Measurements from ENCODE around the gene ACSF3. TPM values are rescaled to one million over a fixed set of nuclear protein-coding genes. Genes with fewer than 3 reads are reported as not detected.
A peak's percentile ranks its signal among the peaks of the same experiment; 100 is the strongest.

ACSF3 gene
- total RNA-seq, 2 experiments from 2014 or later, result 112 to 143 TPM

DNA sequence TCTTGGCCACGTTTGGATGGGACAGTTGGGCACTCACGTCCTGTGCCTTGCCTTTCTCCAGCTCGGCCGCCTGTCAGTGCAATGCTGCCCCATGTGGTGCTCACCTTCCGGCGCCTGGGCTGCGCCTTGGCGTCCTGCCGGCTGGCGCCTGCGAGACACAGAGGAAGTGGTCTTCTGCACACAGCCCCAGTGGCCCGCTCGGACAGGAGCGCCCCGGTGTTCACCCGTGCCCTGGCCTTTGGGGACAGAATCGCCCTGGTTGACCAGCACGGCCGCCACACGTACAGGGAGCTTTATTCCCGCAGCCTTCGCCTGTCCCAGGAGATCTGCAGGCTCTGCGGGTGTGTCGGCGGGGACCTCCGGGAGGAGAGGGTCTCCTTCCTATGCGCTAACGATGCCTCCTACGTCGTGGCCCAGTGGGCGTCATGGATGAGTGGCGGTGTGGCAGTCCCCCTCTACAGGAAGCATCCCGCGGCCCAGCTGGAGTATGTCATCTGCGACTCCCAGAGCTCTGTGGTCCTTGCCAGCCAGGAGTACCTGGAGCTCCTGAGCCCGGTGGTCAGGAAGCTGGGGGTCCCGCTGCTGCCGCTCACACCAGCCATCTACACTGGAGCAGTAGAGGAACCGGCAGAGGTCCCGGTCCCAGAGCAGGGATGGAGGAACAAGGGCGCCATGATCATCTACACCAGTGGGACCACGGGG, 7.1 kb downstream of the ACSF3 start:
- Histone ChIP-seq H3K36me3 (ENCODE audit: insufficient read depth, low read length) (peaks cover 87% of the 10 kb centered on the region), H3K4me2 (ENCODE audit: low read length) (peak overlapping the region; percentile 95; the same call in 1 of the 2 replicates), H4K20me1 (ENCODE audit: insufficient read depth, low read length) (no peaks in the 10 kb centered on the region), H3K27ac (ENCODE audit: low read depth, low read length, poor library complexity, severe bottlenecking) (peak overlapping the region; percentile 98), H2AFZ (ENCODE audit: low read length) (no peak overlapping the region), H3K9me2 (ENCODE audit: insufficient read depth, low read length) (no peaks in the 10 kb centered on the region), H3K79me2 (ENCODE audit: insufficient read depth, low read depth, low read length) (peaks cover 63% of the 10 kb centered on the region), H3K9me3 (ENCODE audit: low read length) (no peaks in the 10 kb centered on the region), H3K4me3 (ENCODE audit: low read depth, low read length, poor library complexity, severe bottlenecking) (no peak overlapping the region), H3K4me1 (ENCODE audit: insufficient read depth, low read length, poor library complexity, severe bottlenecking) (peaks cover 47% of the 10 kb centered on the region)
- BruUV-seq (replicated peaks), result no TSS peak
- DNase-seq (ENCODE audit: low spot score), result no peak
- CTCF ChIA-PET (ENCODE audit: unreplicated experiment), result no interaction called here
- POLR2A ChIA-PET, result interaction anchor here (1.5 kb wide), 1 partner anchor 15 kb away, joined by 5 read pairs; no protein-coding TSS in a partner anchor
- intact Hi-C loops (cut with micrococcal nuclease; ENCODE audit: unreplicated experiment), result no loop called here
- TF ChIP-seq CTCF (conservative IDR thresholded peaks at IDR 0.05; ENCODE audit: low read length) (no peak), EZH2phosphoT487 (IDR thresholded peaks at IDR 0.05; ENCODE audit: borderline replicate concordance, low read depth, low read length) (no peak)

DNA sequence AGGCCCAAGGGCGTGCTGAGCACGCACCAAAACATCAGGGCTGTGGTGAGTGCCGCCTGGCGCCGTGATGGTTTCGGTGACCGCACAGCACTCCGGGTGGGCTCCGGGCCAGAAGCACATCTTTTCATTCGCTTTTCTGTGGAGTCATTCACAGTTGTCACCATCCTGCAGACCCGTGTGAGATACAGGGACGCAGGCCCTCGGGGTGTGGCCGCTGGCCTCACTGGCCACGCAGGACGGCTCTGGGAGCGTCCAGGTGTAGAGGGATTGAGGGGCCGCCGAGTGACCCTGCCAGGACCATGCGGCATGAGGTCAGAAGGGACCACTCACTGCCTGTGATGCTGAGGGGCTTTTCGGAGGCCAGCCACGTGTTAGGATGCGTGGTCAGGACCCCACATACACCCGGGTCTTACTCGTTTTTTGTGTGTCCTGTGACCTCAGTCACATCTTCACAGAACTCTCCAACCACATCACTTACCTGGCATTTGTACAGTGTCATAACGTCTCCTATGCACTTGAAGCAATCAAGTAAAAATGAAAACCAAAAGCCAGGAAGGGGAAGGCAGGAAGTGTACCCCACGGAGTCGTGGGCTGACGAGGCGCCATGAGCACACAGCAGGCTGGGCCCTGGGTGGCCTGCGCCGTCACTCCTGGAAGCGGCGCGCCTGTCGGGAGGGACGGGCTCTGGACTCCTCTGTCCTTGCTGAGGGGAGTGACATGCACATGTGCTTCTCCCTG, 7.8 kb downstream of the ACSF3 start:
- no peaks in the 10 kb centered on the region for H3K9me3 ChIP-seq (ENCODE audit: low read length)
- peaks cover 87% of the 10 kb centered on the region for H3K36me3 ChIP-seq (ENCODE audit: insufficient read depth, low read length)
- peaks cover 40% of the 10 kb centered on the region for H3K4me1 ChIP-seq (ENCODE audit: insufficient read depth, low read length, poor library complexity, severe bottlenecking)
- no peak overlapping the region for H3K4me2 ChIP-seq (ENCODE audit: low read length)
- H4K20me1 ChIP-seq (ENCODE audit: insufficient read depth, low read length), result no peaks in the 10 kb centered on the region
- H2AFZ ChIP-seq (ENCODE audit: low read length), result no peak overlapping the region
- ChIA-PET POLR2A (no interaction called here), CTCF (ENCODE audit: unreplicated experiment) (no interaction called here)
- DNase-seq (ENCODE audit: low spot score), result no peak
- H3K79me2 ChIP-seq (ENCODE audit: insufficient read depth, low read depth, low read length), result peaks cover 56% of the 10 kb centered on the region
- TF ChIP-seq CTCF (conservative IDR thresholded peaks at IDR 0.05; ENCODE audit: low read length), result no peak
- no peak for TF ChIP-seq EZH2phosphoT487 (IDR thresholded peaks at IDR 0.05; ENCODE audit: borderline replicate concordance, low read depth, low read length)
- no peak overlapping the region for H3K27ac ChIP-seq (ENCODE audit: low read depth, low read length, poor library complexity, severe bottlenecking)
- intact Hi-C loops (cut with micrococcal nuclease; ENCODE audit: unreplicated experiment), result no loop called here
- BruUV-seq (replicated peaks), result no TSS peak
- H3K9me2 ChIP-seq (ENCODE audit: insufficient read depth, low read length), result no peaks in the 10 kb centered on the region
- no peak overlapping the region for H3K4me3 ChIP-seq (ENCODE audit: low read depth, low read length, poor library complexity, severe bottlenecking)

DNA sequence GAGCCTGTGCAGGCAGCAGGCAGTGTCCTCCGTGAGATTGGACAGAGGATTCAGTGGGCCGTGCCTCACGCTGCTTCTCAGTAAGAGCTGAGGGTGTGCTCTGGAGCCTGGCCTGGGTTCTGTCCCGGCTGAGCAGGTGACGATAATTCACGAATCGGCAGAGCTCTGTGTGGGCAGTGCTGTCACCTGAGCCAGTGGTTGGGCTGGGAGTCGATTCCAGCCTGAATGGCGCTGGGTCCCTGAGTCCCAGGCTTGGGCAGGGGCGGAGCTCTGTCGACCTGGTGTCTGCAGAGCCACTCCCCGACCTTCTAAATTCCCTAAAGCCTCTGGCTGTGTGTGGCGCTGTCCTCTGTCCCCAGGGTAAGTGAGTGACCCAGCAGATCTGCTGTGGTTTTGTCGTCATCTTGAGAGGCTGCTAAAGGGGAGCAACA, 8.4 kb downstream of the ACSF3 start:
- ChIA-PET CTCF (ENCODE audit: unreplicated experiment) (no interaction called here), POLR2A (no interaction called here)
- Histone ChIP-seq H3K9me2 (ENCODE audit: insufficient read depth, low read length) (no peaks in the 10 kb centered on the region), H3K36me3 (ENCODE audit: insufficient read depth, low read length) (peaks cover 87% of the 10 kb centered on the region), H3K4me3 (ENCODE audit: low read depth, low read length, poor library complexity, severe bottlenecking) (no peak overlapping the region), H3K4me2 (ENCODE audit: low read length) (no peak overlapping the region), H3K4me1 (ENCODE audit: insufficient read depth, low read length, poor library complexity, severe bottlenecking) (peaks cover 34% of the 10 kb centered on the region), H4K20me1 (ENCODE audit: insufficient read depth, low read length) (no peaks in the 10 kb centered on the region), H2AFZ (ENCODE audit: low read length) (no peak overlapping the region), H3K27ac (ENCODE audit: low read depth, low read length, poor library complexity, severe bottlenecking) (no peak overlapping the region), H3K79me2 (ENCODE audit: insufficient read depth, low read depth, low read length) (peaks cover 50% of the 10 kb centered on the region), H3K9me3 (ENCODE audit: low read length) (no peaks in the 10 kb centered on the region)
- intact Hi-C loops (cut with micrococcal nuclease; ENCODE audit: unreplicated experiment), result no loop called here
- no peak for TF ChIP-seq CTCF (conservative IDR thresholded peaks at IDR 0.05; ENCODE audit: low read length)
- no peak for TF ChIP-seq EZH2phosphoT487 (IDR thresholded peaks at IDR 0.05; ENCODE audit: borderline replicate concordance, low read depth, low read length)
- no TSS peak for BruUV-seq (replicated peaks)
- no peak for DNase-seq (ENCODE audit: low spot score)
